Smooth muscle cell (in vitro differentiated cells): Measurements from ENCODE around the gene RLN3. TPM values are rescaled to one million over a fixed set of nuclear protein-coding genes. Genes with fewer than 3 reads are reported as not detected.

ENCODE experiments used
- DNase-seq: peaks from one replicate; lab custom pipeline; 2025; ENCODE audit not compliant: unreplicated experiment; lab: John Stamatoyannopoulos, UW
- H2AFZ ChIP-seq: fragments of 200-600 bp; sonication (generic); 2 replicates; pipeline ENCODE4 v1.6.0; 2016; ENCODE audit warnings: antibody characterized with exemption, low read depth, mild to moderate bottlenecking
- H3F3A ChIP-seq: fragments of 200-600 bp; sonication (generic); 2 replicates; pipeline ENCODE4 v1.6.0; 2017; ENCODE audit warnings: antibody characterized with exemption, low read depth
- H3K27ac ChIP-seq: fragments of 200-600 bp; sonication (generic); 2 replicates; pipeline ENCODE4 v1.5.1; 2016; ENCODE audit warnings: low read depth, mild to moderate bottlenecking
- H3K27me3 ChIP-seq: fragments of 200-600 bp; sonication (generic); 2 replicates; pipeline ENCODE4 v1.6.1; 2016; ENCODE audit warnings: low read depth, mild to moderate bottlenecking
- H3K36me3 ChIP-seq: fragments of 200-600 bp; sonication (generic); 2 replicates; pipeline ENCODE4 v1.5.1; 2016; ENCODE audit warnings: low read depth
- H3K4me1 ChIP-seq: fragments of 200-600 bp; sonication (generic); 2 replicates; pipeline ENCODE4 v1.5.1; 2016; ENCODE audit warnings: low read depth
- H3K4me2 ChIP-seq: fragments of 200-600 bp; sonication (generic); 2 replicates; pipeline ENCODE4 v1.6.0; 2016; ENCODE audit warnings: mild to moderate bottlenecking
- H3K4me3 ChIP-seq: fragments of 200-600 bp; sonication (generic); 2 replicates; pipeline ENCODE4 v1.5.1; 2016; ENCODE audit warnings: mild to moderate bottlenecking
- H3K79me2 ChIP-seq: fragments of 200-600 bp; sonication (generic); 2 replicates; pipeline ENCODE4 v1.6.0; 2016; ENCODE audit warnings: low read depth, mild to moderate bottlenecking
- H3K9ac ChIP-seq: fragments of 200-600 bp; sonication (generic); 2 replicates; pipeline ENCODE4 v1.6.0; 2016; ENCODE audit warnings: low read depth
- H3K9me3 ChIP-seq: fragments of 200-600 bp; sonication (generic); replicated peaks from 2 replicates; pipeline ENCODE4 v1.5.1; 2016; ENCODE audit warnings: low read depth
- H4K20me1 ChIP-seq: fragments of 200-600 bp; sonication (generic); 2 replicates; pipeline ENCODE4 v1.6.0; 2016; ENCODE audit warnings: low read depth
- CTCF ChIP-seq: fragments of 200-600 bp; sonication (generic); IDR thresholded peaks from 2 replicates; pipeline ENCODE4 v1.5.1; 2017; ENCODE audit warnings: borderline replicate concordance, mild to moderate bottlenecking, antibody characterized with exemption; ENCODE audit not compliant: insufficient read depth, poor library complexity, severe bottlenecking
- WGBS: methylation state at CpG from one replicate; pipeline ENCODE4 v1.1.7; 2016; ENCODE audit warnings: low lambda C conversion rate; 5-methylcytosine and 5-hydroxymethylcytosine counted together
- polyA plus RNA-seq: library from polyadenylated mRNA; unstranded; fragments of >200 nt; fragmentation: Nextera tagmentation; extraction: Ambion mirVana; gene quantifications from 2 replicates; pipeline ENCODE4 v1.2.1, GENCODE V29; 2016
- total RNA-seq: library from RNA; depleted of rRNA; stranded (reverse); fragments of >200 nt; gene quantifications from 2 replicates; pipeline ENCODE4 v1.2.3, GENCODE V29; 2014

The RLN3 gene
- not detected in 2 replicates for total RNA-seq
- not detected in 2 replicates for polyA plus RNA-seq

GRCh38 chr19:14027856-14028450 is at the start of gene RLN3:
Gene RLN3, plus strand, starts transcription at chr19:14028148. Its CDS starts 57 bp downstream, at chr19:14028205.
- H3K4me3 ChIP-seq = no peak within 1 kb of the TSS
- peaks cover 9% of the 10 kb centered on the region for H3K4me1 ChIP-seq
- no peak within 1 kb of the TSS for H3K27ac ChIP-seq
- 93% methylated on average over 24 of the region's 24 CpGs for WGBS
- no peaks in the 10 kb centered on the region for H3F3A ChIP-seq
- TF ChIP-seq CTCF = no peak
- H3K79me2 ChIP-seq = no peaks in the 10 kb centered on the region
- H3K9ac ChIP-seq = no peak within 1 kb of the TSS
- no peak within 1 kb of the TSS for H3K4me2 ChIP-seq
- no peak within 1 kb of the TSS for H2AFZ ChIP-seq
- no peak for DNase-seq
- H4K20me1 ChIP-seq = no peaks in the 10 kb centered on the region
- H3K9me3 ChIP-seq = no peaks in the 10 kb centered on the region
- H3K36me3 ChIP-seq = no peaks in the 10 kb centered on the region
- no peaks in the 10 kb centered on the region for H3K27me3 ChIP-seq

- no peak overlapping the region for H3K9ac ChIP-seq
These were observed 49.4 kb upstream of the RLN3 start for GRCh38 chr19:13978351-13979243.

GRCh38 chr19:13979244-13979615 is 48.7 kb upstream of the RLN3 start:
- Histone ChIP-seq H3K9ac (no peak overlapping the region), H3F3A (no peaks in the 10 kb centered on the region), H3K9me3 (no peaks in the 10 kb centered on the region), H3K4me3 (peak overlapping the region; percentile 42), H3K27ac (no peak overlapping the region), H2AFZ (no peak overlapping the region), H3K79me2 (no peaks in the 10 kb centered on the region), H3K4me1 (peaks cover 6% of the 10 kb centered on the region), H3K4me2 (peak overlapping the region; percentile 86), H4K20me1 (no peaks in the 10 kb centered on the region), H3K36me3 (no peaks in the 10 kb centered on the region), H3K27me3 (no peaks in the 10 kb centered on the region)
- TF ChIP-seq CTCF = no peak
- WGBS = 27% methylated on average over 6 of the region's 12 CpGs
- DNase-seq = peak; percentile 50

More at GRCh38 chr19:13978351-13979243, 49.4 kb upstream of the RLN3 start:
- peak overlapping the region; percentile 42 for H3K4me3 ChIP-seq
- H3K4me2 ChIP-seq = peak overlapping the region; percentile 86
- H3K36me3 ChIP-seq = no peaks in the 10 kb centered on the region
- peaks cover 6% of the 10 kb centered on the region for H3K4me1 ChIP-seq
- no peaks in the 10 kb centered on the region for H3F3A ChIP-seq
- no peaks in the 10 kb centered on the region for H3K9me3 ChIP-seq
- H3K27me3 ChIP-seq = no peaks in the 10 kb centered on the region
- H4K20me1 ChIP-seq = no peaks in the 10 kb centered on the region
- peak; percentile 58 for DNase-seq
- WGBS = 3% methylated on average over 31 of the region's 74 CpGs
- no peaks in the 10 kb centered on the region for H3K79me2 ChIP-seq
- no peak overlapping the region for H3K27ac ChIP-seq
- H2AFZ ChIP-seq = no peak overlapping the region
- no peak for TF ChIP-seq CTCF
